ENCODE results near the gene CTAG2. TPM values are rescaled to one million over a fixed set of nuclear protein-coding genes. Genes with fewer than 3 reads are reported as not detected.
"Not testable (repeated sequence)": the region's sequence is repeated elsewhere in the genome, so short reads cannot be mapped to it uniquely, and the experiment has no call there.

Gene CTAG2
- total and polyA plus RNA-seq, 10 donors: 0.10 to 7.9 (median 0.46) TPM; not detected in 7

DNA sequence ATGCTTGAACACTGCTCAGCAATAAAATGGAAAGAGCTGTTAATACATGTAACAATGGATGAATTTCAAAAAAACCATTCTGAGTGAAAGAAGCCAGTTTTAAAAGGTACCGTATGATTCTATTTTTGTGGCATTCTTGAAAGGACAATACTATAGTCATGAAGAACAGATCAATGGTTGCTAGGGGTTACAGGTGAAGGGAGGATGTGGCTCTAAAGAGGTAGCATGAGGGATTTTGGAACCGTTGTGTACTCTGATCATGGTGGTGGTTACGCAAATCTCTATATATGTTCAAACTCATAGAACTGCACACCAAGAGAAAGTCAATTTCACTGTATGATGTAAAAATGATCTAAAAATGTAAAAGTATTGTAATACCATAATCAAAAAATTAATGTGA is 40.0 kb upstream of the CTAG2 start:
- peaks cover 0 to 4% (median 0%) of the 10 kb centered on the region in 8 donors for H3K9me3 ChIP-seq
- H3K4me3 ChIP-seq: no peak overlapping the region
- WGBS, 5 donors: 76 to 94% (median 91%) methylated on average over 3 of the region's 3 CpGs
- H3K27me3 ChIP-seq (replicated peaks in 1 of 7): no peaks in the 10 kb centered on the region
- peaks cover 0 to 7% (median 0%) of the 10 kb centered on the region in 6 donors for H3K4me1 ChIP-seq
- intact Hi-C loops (cut with DNase I; ENCODE audit: low total_unique reads): no loop called here
- no peak for DNase-seq
- no peak overlapping the region for H3K27ac ChIP-seq
- TF ChIP-seq POLR2A (IDR thresholded peaks at IDR 0.05): no peak
- TF ChIP-seq, protein P1, sequence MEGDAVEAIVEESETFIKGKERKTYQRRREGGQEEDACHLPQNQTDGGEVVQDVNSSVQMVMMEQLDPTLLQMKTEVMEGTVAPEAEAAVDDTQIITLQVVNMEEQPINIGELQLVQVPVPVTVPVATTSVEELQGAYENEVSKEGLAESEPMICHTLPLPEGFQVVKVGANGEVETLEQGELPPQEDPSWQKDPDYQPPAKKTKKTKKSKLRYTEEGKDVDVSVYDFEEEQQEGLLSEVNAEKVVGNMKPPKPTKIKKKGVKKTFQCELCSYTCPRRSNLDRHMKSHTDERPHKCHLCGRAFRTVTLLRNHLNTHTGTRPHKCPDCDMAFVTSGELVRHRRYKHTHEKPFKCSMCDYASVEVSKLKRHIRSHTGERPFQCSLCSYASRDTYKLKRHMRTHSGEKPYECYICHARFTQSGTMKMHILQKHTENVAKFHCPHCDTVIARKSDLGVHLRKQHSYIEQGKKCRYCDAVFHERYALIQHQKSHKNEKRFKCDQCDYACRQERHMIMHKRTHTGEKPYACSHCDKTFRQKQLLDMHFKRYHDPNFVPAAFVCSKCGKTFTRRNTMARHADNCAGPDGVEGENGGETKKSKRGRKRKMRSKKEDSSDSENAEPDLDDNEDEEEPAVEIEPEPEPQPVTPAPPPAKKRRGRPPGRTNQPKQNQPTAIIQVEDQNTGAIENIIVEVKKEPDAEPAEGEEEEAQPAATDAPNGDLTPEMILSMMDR (IDR thresholded peaks at IDR 0.05 in 8 of 11, conservative IDR thresholded peaks at IDR 0.05 in 3 of 11): no peak
- no peak for TF ChIP-seq POLR2AphosphoS5 (IDR thresholded peaks at IDR 0.05)
- peaks cover 0 to 68% (median 6%) of the 10 kb centered on the region in 6 donors for H3K36me3 ChIP-seq

DNA sequence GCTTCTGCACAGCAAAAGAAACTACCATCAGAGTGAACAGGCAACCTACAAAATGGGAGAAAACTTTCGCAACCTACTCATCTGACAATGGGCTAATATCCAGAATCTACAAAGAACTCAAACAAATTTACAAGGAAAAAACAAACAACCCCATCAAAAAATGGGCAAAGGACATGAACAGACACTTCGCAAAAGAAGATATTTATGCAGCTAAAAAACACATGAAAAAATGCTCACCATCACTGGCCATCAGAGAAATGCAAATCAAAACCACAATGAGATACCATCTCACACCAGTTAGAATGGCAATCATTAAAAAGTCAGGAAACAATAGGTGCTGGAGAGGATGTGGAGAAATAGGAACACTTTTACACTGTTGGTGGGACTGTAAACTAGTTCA is 37.1 kb upstream of the CTAG2 start:
- H3K4me3 ChIP-seq; H3K27ac ChIP-seq; H3K27me3 ChIP-seq (replicated peaks in 1 of 7); intact Hi-C loops (cut with DNase I; ENCODE audit: low total_unique reads); H3K9me3 ChIP-seq; H3K4me1 ChIP-seq; DNase-seq: not testable (repeated sequence)
- 90 to 100% (median 96%) methylated on average over 2 of the region's 2 CpGs for whole genome bisulfite sequencing, 5 donors
- peaks cover 0 to 46% (median under 1%) of the 10 kb centered on the region in 6 donors for H3K36me3 ChIP-seq

- Histone ChIP-seq H3K36me3 (peaks cover 0 to 26% (median 3%) of the 10 kb centered on the region in 6 donors), H3K9me3 (peaks cover 0 to 48% (median 14%) of the 10 kb centered on the region in 8 donors)
- H3K4me1 ChIP-seq; DNase-seq; intact Hi-C loops (cut with DNase I; ENCODE audit: low total_unique reads); H3K27ac ChIP-seq; H3K27me3 ChIP-seq (replicated peaks in 1 of 7); H3K4me3 ChIP-seq: not testable (repeated sequence)
Observed at GRCh38 chrX:154672084-154672483, 18.7 kb upstream of the CTAG2 start.

DNA sequence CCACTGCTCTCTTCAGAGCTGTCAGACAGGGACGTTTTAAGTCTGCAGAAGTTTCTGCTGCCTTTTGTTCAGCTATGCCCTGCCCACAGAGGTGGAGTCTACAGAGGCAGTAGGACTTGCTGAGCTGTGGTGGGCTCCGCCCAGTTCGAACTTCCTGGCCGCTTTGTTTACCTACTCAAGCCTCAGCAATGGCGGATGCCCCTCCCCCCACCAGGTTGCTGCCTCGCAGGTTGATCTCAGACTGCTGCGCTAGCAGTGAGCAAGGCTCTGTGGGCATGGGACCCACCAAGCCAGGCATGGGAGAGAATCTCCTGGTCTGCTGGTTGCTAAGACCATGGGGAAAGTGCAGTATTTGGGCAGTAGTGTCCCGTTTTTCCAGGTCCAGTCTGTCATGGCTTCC is 17.5 kb upstream of the CTAG2 start:
- WGBS, 5 donors: 40 to 88% (median 74%) methylated on average over 1 to 8 of the region's 8 CpGs
- H3K4me3 ChIP-seq; H3K4me1 ChIP-seq; H3K27me3 ChIP-seq (replicated peaks in 1 of 7); H3K27ac ChIP-seq; intact Hi-C loops (cut with DNase I; ENCODE audit: low total_unique reads): not testable (repeated sequence)
- Histone ChIP-seq H3K9me3 (peaks cover 0 to 59% (median 14%) of the 10 kb centered on the region in 8 donors), H3K36me3 (peaks cover 0 to 13% (median 0%) of the 10 kb centered on the region in 6 donors)
- peak; percentile 61 for DNase-seq

- H3K27ac ChIP-seq: peak overlapping the region in 5 of 8 donors; percentile 7 to 55 (median 42)
- H3K4me1 ChIP-seq: peaks cover 0 to 4% (median 0%) of the 10 kb centered on the region in 6 donors
- no peak for TF ChIP-seq POLR2A (IDR thresholded peaks at IDR 0.05)
- TF ChIP-seq, protein P1 (IDR thresholded peaks at IDR 0.05 in 8 of 11, conservative IDR thresholded peaks at IDR 0.05 in 3 of 11): no peak
- no peak for TF ChIP-seq POLR2AphosphoS5 (IDR thresholded peaks at IDR 0.05)
- no peak overlapping the region for H3K4me3 ChIP-seq
- H3K36me3 ChIP-seq: no peaks in the 10 kb centered on the region
- 65 to 79% (median 75%) methylated on average over 7 of the region's 7 CpGs for whole genome bisulfite sequencing, 5 donors
- intact Hi-C loops (cut with DNase I; ENCODE audit: low total_unique reads): no loop called here
- no peaks in the 10 kb centered on the region for H3K27me3 ChIP-seq (replicated peaks in 1 of 7)
- H3K9me3 ChIP-seq: peaks cover 0 to 37% (median 6%) of the 10 kb centered on the region in 8 donors
- DNase-seq: no peak
Observed at GRCh38 chrX:154661899-154662298, 8.5 kb upstream of the CTAG2 start.

- peak overlapping the region in 3 of 8 donors; percentile 26 to 55 (median 42) for H3K27ac ChIP-seq
- no peaks in the 10 kb centered on the region for H3K27me3 ChIP-seq (replicated peaks in 1 of 7)
- no peak for DNase-seq
- peaks cover 0 to 4% (median 0%) of the 10 kb centered on the region in 6 donors for H3K4me1 ChIP-seq
- H3K9me3 ChIP-seq: peaks cover 0 to 34% (median 6%) of the 10 kb centered on the region in 8 donors
- no peak overlapping the region for H3K4me3 ChIP-seq
- intact Hi-C loops (cut with DNase I; ENCODE audit: low total_unique reads): no loop called here
- WGBS, 5 donors: 59 to 72% (median 69%) methylated on average over 4 of the region's 4 CpGs
- no peaks in the 10 kb centered on the region for H3K36me3 ChIP-seq
- TF ChIP-seq, protein P1 (IDR thresholded peaks at IDR 0.05 in 8 of 11, conservative IDR thresholded peaks at IDR 0.05 in 3 of 11): no peak
- TF ChIP-seq POLR2A (IDR thresholded peaks at IDR 0.05): no peak
- no peak for TF ChIP-seq POLR2AphosphoS5 (IDR thresholded peaks at IDR 0.05)
Observed at GRCh38 chrX:154661170-154661569, 7.8 kb upstream of the CTAG2 start.

Data from spleen (tissue), 11 donors.